Measurements from ENCODE around the gene RPF1. TPM values are rescaled to one million over a fixed set of nuclear protein-coding genes. Genes with fewer than 3 reads are reported as not detected.
"Not testable (repeated sequence)": the region's sequence is repeated elsewhere in the genome, so short reads cannot be mapped to it uniquely, and the experiment has no call there.

RPF1 gene
- total and polyA plus RNA-seq, 2 of the 8 experiments (the other 6 are each of a cell fraction or from before 2014, with no cell fraction given): 18.7 to 41.8 TPM

DNA sequence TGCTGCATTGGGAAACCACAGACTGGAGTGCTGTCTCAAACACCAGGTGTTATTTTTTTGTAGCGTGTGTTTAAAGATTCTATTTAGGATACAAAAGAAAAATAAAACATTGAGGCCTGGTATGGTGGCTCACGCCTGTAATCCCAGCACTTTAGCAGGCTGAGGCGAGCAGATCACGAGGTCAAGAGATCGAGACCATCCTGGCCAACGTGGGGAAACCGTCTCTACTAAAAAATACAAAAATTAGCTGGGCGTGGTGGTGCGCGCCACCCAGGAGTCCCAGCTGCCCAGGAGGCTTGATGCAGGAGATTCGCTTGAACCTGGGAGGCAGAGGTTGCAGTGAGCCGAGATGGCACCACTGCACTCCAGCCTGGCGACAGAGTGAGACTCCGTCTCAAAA is 28.8 kb downstream of the RPF1 start:
- DNase-seq (ENCODE audit: low read depth in 1 of 2, low spot score in 2 of 2); H4K91ac ChIP-seq (replicated peaks; ENCODE audit: insufficient read length, low read length); H2BK15ac ChIP-seq (ENCODE audit: low read length); POLR2A ChIA-PET (ENCODE audit: partially characterized antibody); H3K27me3 ChIP-seq (replicated peaks in 1 of 4; ENCODE audit: control insufficient read depth in 3 of 4, extremely low read depth in 1 of 4, insufficient read depth in 3 of 4, low read length in 3 of 4); H3K56ac ChIP-seq (replicated peaks; ENCODE audit: insufficient read length, low read depth, low read length); H2BK12ac ChIP-seq (ENCODE audit: low read depth, low read length); H3K4me2 ChIP-seq (ENCODE audit: insufficient read depth in 1 of 2, low read depth in 2 of 2, low read length in 2 of 2); FAIRE-seq; H4K8ac ChIP-seq (ENCODE audit: extremely low read depth, insufficient read depth, low read length); H3K23ac ChIP-seq (ENCODE audit: insufficient read length); H3K9ac ChIP-seq (replicated peaks in 1 of 4; ENCODE audit: extremely low read depth in 1 of 4, low read depth in 3 of 4, low read length in 3 of 4); H3K79me1 ChIP-seq (ENCODE audit: low read depth, low read length); H4K5ac ChIP-seq (ENCODE audit: insufficient read length, low read depth, low read length); H2BK20ac ChIP-seq (ENCODE audit: low read length); H3K18ac ChIP-seq (ENCODE audit: extremely low read depth, low read length); H3K23me2 ChIP-seq (ENCODE audit: low read depth, low read length); H2AFZ ChIP-seq (ENCODE audit: low read length); H3K4ac ChIP-seq (replicated peaks; ENCODE audit: insufficient read length, low read depth, low read length); H3K36me3 ChIP-seq (ENCODE audit: control insufficient read depth in 2 of 4, insufficient read depth in 4 of 4, low read length in 3 of 4); H3K14ac ChIP-seq (ENCODE audit: insufficient read length); H3K4me3 ChIP-seq (ENCODE audit: extremely low read depth in 1 of 4, insufficient read depth in 2 of 4, low read depth in 3 of 4, low read length in 4 of 4); H2BK5ac ChIP-seq (ENCODE audit: low read depth, low read length); H3K9me3 ChIP-seq (ENCODE audit: insufficient read depth in 2 of 2, low read depth in 1 of 2, low read length in 1 of 2); H3K27ac ChIP-seq (ENCODE audit: low read depth, low read length); CTCF ChIA-PET (ENCODE audit: partially characterized antibody); H3K4me1 ChIP-seq (replicated peaks in 1 of 4; ENCODE audit: control insufficient read depth in 3 of 4, insufficient read depth in 4 of 4, low read length in 3 of 4); H2AK5ac ChIP-seq (ENCODE audit: low read depth, low read length); H2BK120ac ChIP-seq (replicated peaks; ENCODE audit: low read depth, low read length): not testable (repeated sequence)
- 93% methylated on average over 14 of the region's 14 CpGs; no CpG with 5 or more reads in 1 of the 2 experiments for WGBS, 2 experiments (ENCODE audit: extremely low coverage in 1 of 2, insufficient coverage in 1 of 2, insufficient read length in 1 of 2, insufficient replicate concordance in 2 of 2, low coverage in 1 of 2, low lambda C conversion rate in 2 of 2, missing lambda C conversion rate in 1 of 2)
- peaks cover 3 to 27% of the 10 kb centered on the region in 2 experiments; a peak in 2 of 4 replicates for H3K79me2 ChIP-seq (ENCODE audit: control insufficient read depth in 1 of 2, insufficient read depth in 2 of 2, low read length in 2 of 2)
- peaks cover 15 to 16% of the 10 kb centered on the region in 2 experiments for H4K20me1 ChIP-seq (replicated peaks in 1 of 2; ENCODE audit: control insufficient read depth in 1 of 2, insufficient read depth in 2 of 2, low read length in 2 of 2)
